Stimulated activated CD4-positive, alpha-beta T cell treated with anti-CD3 and anti-CD28 coated beads, Interleukin-12 subunit alpha, Interleukin-12 subunit beta, amount 100 ng/mL, for 48 hours (primary cell): Measurements from ENCODE around the gene TMED9.
"Not testable (repeated sequence)": the region's sequence is repeated elsewhere in the genome, so short reads cannot be mapped to it uniquely, and the experiment has no call there.

Experiments
- DNase-seq, 3 donors: peaks; one replicate each; pipeline ENCODE4 v3.0.0-alpha.2; 2020; ENCODE audit warnings: low read depth in 2 of 3, low spot score in 1 of 3

Gene TMED9

DNA sequence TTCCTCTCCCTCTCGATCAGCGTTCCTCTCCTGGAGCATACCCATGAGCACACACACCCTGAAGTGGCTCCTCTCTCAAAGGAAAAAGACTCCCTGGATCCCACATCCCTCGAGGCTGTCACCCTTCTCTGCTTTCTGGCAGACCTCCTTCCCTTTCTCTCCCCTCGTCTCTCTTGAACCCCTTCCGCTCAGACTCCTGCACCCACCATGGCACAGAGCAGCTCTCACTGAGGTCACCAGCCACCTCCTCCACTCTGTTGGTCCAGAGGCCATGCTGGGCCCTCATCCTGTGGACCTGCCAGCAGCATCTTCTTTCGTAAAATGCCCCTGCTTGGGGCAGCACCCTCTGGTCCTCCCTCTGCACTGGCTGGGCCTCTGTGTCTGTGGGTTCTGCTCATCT, 13.7 kb downstream of the TMED9 start:
- DNase-seq: no peak

DNA sequence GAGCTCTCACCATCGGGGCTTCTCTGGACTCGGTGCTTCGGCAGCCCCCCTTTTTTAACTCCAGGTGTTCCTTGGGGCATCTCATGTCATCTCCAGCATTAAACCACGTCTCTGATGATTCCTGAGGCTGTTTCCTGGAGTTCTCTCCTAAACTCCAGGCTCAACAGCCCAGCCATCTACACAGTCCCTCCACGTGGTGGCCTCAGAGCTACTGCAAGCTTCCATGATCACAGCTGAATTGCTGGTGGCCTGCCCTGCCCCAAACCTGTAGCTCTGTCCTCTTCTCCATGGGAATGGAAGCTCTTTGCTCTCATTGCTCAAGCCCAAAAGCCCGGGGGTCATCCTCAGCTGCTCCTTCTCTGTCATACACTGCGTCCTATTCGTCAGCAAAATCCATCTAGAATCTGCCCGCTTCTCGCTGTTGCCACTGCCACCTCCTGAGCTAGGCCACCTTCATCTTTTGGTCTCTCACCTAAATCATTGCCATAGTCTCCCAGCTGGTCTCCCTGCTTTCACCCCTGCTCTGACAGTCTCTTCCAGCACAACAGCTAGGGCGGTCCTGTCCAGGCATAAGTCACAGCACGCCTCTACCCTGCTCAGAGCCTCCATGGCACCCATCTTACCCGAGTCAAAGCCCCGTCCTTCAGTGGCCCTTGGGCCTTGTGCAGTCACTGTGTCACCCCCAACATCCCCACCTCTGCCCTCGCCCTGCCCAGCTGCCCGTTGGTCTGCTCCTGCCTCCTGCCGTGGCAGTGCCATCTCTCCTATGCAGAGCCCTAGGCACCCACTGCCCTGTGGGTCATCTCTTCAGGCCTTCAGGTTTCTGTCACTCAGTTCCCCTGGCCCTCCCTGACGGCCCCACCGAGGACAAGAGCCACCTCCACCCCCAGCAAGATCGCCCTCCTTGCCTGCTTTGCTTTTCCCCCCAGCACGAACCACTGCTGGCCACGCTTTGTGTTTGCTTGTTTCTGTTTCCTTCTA, 14.4 kb downstream of the TMED9 start:
- no peak for DNase-seq

DNA sequence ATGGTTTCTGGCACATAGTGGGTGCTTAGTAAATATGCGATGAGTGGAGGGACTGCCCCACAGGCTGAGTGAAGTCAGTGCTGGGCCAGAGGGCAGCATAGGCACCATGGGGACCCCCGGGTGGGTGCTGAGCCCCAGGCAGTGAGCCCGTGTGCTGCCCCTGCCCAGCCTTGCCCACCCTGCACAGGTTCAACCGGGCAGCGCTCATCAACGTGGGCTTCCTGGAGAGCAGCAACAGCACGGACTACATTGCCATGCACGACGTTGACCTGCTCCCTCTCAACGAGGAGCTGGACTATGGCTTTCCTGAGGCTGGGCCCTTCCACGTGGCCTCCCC, 15.1 kb downstream of the TMED9 start:
- no peak for DNase-seq

DNA sequence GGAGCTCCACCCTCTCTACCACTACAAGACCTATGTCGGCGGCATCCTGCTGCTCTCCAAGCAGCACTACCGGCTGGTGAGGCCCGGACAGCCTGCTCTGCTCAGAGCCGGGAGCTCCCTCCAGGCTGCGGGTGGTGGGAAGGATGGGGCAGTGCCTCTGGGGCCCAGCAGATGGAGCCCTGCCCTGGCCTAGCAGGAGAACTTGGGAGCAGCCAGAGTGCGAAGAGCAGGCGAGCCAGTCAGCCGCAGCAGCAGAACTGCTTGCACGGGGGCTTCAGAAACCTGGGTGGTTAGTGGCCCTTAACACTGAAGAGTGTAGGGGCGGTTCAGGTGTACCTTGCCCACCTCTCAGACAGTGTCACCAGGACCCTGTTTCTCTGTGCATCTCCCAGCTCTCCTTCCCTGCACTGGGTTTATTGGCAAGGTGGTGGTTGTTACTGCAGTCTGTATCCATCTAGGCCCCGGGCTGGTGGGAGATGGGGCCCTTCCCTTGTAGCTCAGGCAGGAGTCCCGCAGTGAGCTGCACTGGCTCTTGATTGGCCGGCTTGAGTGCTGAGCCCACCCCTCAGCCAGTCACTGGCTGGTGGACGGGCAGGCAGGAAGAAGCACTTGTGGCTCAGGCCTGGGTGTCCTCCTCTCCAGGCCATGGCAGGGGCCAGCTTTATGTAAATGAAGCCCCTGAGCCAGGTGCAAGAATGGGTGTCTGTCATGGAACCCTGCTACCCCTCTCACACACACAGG, 15.6 kb downstream of the TMED9 start:
- DNase-seq: peak; percentile 48 to 62 (median 56)

DNA sequence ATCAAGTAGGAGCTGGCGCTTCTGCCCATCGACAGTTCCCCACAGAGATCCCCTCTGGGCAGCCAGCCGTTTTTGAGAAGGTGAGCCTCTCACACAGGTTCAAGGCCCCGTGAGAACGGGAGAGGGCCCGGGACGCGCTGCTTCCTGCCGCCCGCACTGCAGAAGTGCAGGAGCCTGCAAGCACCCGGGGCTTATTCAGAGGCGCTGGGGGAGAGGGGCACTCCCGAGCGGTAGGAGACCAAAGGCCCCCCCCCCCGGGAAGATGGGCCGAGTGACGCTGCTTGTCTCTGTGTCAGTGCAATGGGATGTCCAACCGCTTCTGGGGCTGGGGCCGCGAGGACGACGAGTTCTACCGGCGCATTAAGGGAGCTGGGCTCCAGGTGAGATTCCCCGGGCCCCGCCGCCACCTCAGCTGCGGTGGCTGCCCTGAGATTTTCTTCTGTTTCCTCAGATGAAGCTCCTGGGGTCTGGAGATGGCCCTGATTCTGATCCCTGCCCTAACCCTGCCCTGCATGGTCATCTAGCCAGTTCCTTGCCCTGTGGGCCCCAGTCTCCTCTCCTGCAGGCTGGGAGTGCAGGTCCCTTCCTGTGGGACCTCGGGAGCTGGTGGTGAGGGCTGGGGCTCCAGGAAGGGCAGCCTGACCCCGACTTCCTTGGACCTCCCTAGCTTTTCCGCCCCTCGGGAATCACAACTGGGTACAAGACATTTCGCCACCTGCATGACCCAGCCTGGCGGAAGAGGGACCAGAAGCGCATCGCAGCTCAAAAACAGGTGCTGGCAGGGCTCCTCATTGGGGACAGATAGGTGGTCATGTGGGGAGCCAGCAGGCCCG, 16.5 kb downstream of the TMED9 start:
- no peak for DNase-seq

DNA sequence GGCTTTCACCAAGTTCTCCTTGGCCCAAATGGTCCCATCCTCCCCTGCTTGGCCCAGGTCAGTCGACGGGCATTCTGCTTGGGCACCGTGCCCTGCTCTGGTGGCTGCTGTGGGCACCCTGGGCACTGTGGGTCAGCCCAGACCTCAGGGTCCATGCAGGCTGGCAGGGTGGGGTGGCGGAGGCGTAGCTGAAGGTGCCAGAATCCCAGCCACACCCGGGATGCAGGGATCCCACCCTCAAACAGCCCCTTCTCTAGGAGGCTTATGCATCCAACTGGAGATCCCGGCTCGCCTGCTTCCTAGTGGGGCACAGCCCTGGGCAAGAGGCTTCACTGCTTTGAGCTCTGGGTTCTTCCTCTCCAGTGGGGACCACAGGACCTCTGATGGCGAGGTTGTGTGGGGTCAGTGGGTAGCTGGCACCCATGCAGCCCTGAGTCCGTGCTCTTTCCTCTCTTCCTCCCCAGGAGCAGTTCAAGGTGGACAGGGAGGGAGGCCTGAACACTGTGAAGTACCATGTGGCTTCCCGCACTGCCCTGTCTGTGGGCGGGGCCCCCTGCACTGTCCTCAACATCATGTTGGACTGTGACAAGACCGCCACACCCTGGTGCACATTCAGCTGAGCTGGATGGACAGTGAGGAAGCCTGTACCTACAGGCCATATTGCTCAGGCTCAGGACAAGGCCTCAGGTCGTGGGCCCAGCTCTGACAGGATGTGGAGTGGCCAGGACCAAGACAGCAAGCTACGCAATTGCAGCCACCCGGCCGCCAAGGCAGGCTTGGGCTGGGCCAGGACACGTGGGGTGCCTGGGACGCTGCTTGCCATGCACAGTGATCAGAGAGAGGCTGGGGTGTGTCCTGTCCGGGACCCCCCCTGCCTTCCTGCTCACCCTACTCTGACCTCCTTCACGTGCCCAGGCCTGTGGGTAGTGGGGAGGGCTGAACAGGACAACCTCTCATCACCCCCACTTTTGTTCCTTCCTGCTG, 17.4 kb downstream of the TMED9 start:
- DNase-seq: no peak

DNA sequence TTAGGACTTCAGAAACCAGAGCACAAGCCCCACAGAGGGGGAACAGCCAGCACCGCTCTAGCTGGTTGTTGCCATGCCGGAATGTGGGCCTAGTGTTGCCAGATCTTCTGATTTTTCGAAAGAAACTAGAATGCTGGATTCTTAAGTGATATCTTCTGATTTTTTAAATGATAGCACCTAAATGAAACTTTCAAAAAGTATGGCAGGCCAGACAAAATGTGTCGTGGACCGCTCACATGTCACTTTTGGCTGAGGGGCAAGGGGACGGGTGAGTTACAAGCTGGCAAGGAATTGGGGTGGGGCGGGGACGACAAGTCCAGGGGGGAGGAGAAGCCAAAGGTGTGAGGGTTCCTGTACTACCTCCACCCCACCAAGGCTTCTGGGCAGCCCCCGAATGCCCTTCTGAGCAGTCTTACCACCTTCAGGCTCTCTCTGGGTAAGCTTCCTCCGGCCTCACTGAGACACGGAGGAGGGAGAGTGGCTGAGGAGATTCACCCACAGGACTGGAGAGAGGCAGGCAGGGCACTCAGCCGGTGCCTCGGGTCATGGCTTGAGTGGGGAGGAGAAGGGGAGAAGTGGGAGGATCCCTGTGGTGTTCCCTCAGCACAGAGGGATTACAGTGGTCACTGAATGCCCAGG, 18.2 kb downstream of the TMED9 start:
- DNase-seq: no peak

DNA sequence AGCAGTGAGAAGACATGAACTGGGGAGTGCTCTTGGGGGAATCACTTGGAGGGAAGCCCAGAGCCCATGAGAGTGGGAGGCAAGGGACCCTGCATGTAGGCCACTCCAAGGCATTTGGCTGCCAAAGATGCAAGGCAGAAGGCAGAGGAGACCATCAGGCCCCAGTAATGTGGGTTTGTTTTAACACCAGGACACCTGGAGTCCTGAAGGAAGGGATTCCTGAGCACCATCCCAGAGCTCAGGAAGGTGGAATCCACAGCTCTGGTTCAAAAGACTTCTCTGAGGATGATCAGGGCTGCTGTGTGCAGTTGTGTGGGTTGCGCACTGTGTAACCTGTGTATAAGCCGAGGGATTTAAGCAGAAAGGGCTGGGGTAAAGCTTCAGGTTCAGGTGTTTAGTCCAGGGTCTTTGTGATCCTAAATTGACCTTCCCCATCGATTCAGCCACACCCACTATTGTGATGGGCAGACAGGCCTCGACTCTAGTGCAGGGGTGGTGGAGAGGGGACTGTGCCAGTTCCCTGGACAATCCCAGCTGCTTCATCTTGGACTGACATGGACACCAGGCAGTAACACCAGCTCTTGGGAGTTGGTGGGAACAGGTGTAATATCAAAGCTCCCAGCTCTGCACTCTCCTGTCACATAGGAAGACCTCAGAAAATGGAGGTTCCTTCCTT, 18.9 kb downstream of the TMED9 start:
- DNase-seq: no peak

DNA sequence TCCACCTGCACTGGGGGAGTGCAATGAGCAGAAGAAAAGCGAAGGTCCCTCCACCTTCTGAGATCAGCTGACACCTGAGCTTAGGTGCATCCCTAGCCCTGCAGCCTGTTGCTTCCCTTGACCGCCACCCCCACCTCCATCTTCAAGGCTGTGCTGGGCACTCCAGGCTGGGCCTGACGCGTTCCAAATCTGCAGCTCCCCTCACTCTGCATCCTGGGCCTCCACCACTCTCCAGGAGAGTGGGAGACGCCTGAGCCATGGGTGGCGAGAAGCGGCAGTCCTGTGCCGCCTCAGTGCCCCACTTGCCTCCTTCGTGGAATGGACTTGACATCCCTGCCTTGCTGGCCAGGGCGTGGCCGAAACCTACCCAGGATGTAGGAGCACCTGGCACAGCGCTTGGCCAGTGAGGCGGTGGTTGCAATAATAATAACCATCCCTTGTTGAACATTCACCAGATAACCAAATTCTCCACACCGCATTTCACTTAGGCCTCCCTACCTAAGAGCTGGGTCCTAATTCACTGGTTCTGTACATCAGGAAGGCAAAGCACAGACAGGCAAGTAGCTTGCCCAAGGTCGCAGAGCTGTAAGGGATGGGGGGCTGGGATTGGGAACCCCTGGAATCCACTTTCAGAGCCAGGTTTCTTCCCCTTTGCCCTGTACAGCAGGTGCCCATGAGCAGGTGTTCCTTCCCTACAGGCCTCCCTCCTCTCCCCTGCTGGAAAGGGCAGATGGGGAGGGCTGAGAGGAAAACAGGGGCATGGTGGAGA, 19.6 kb downstream of the TMED9 start:
- no peak for DNase-seq

DNA sequence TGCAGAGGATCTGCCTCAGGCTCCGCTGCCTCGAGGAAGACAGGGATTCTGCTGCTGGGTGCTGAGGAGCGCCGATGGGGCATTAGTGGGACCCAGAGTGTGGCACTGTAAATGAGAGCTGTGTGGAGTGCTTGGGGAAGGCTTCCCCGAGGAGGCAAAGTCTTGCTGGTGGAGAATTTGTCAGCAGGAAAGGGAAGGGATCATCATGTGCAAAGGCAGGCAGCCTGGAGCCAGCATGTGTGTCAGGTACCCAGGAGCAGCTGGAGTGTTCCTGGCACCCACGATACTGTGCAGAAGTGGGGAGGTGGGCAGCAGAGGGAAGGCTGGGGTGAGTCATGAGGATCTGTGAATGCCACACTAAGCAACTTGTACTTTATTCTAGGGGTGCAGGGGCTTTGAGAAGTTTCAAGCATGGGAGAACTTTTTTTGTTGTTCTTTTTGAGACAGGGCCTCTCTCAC, 20.2 kb downstream of the TMED9 start:
- DNase-seq: no peak

DNA sequence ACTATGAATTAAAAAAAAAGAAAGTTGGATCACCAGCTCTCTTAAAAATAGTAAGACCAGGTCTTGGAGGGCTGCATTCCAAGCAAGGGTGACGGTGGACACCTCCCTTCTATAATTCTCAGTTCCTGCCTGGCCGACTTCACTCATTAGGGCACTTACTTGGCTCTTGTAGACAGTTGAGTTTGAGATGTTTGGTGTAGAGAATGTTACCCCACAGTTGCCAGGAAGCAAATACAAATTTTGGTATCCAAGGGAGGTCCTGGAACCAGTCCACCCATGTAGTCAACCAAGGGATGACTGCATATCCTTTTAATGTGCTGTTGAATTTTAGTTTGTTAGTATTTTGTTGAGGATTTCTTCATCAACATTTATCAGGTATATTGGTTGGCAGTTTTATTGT, 28.6 kb downstream of the TMED9 start:
- DNase-seq: no peak

DNA sequence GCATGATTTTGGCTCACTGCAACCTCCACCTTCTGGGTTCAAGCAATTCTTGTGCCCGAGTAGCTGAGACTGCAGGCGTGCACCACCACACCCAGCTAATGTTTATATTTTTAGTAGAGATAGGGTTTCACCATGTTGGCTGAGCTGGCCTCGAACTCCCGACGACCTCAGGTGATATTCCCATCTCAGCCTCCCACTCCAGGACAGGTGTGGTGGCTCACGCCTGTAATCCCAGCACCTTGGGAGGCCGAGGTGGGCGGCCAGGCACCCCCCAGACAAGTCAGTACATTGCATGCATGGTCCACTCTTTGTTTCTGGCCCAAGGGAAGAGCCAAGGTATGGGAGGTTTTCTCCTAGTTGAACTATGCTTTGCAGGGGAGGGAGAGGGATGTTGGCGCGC, 32.2 kb downstream of the TMED9 start:
- DNase-seq: not testable (repeated sequence)

DNA sequence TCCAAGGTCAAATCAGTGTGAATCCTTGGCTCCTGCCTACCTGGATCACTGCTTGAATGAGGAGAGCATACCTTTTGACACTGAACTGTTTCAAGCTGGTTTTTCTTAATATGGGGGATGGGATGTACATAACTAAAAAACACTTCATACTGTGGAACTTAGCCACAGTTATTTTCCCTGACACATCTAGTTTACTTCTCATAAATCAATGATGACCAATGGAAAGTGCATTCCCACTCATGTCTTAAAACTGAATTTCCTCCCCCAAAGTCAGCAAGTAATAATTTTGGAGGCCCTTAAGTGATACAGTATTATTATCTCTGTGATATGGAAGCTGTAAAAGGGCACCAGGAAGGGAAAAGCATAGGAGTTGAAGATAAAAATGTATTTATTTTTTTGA, 38.2 kb downstream of the TMED9 start:
- not testable (repeated sequence) for DNase-seq

DNA sequence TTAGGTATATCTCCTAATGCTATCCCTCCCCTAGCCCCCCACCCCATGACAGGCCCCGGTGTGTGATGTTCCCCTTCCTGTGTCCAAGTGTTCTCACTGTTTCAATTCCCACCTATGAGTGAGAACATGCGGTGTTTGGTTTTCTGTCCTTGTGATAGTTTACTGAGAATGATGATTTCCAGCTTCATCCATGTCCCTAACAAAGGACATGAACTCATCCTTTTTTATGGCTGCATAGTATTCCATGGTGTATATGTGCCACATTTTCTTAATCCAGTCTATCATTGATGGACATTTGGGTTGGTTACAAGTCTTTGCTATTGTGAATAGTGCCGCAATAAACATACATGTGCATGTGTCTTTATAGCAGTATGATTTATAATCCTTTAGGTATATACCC, 42.9 kb downstream of the TMED9 start:
- DNase-seq: not testable (repeated sequence)

DNA sequence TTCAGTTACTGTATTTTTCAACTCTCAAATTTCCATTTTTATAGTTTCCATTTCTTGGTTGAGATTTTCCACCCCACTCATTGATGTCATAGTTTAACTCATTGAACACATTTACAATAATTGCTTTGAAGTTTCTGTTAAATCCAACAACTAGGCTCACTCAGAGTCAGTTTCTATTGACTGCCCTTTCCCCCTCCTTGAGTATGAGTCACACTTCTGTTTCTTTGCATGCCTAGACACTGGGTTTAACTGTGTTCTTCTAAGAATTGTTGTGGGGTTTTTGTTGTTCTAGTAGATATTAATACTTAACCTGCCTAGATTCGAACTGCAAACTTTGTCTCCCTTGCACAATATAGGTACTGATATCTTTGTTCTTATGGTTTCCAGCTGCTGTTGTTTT, 53.5 kb downstream of the TMED9 start:
- not testable (repeated sequence) for DNase-seq
